NCI-H524 (cell line): Measurements from ENCODE around the gene SCYGR7.

Experiments used
- DNase-seq, 2 experiments: peaks; one replicate each; lab custom pipeline; 2025; lab: John Stamatoyannopoulos, UW

SCYGR7 gene

GRCh38 chr2:227759411-227760118 is 31.4 kb downstream of the SCYGR7 start:
- no peak for DNase-seq

GRCh38 chr2:227761740-227762476 is 33.8 kb downstream of the SCYGR7 start:
- DNase-seq, result no peak

- no peak for DNase-seq
These were observed 37.7 kb downstream of the SCYGR7 start for GRCh38 chr2:227765788-227766372.

DNA sequence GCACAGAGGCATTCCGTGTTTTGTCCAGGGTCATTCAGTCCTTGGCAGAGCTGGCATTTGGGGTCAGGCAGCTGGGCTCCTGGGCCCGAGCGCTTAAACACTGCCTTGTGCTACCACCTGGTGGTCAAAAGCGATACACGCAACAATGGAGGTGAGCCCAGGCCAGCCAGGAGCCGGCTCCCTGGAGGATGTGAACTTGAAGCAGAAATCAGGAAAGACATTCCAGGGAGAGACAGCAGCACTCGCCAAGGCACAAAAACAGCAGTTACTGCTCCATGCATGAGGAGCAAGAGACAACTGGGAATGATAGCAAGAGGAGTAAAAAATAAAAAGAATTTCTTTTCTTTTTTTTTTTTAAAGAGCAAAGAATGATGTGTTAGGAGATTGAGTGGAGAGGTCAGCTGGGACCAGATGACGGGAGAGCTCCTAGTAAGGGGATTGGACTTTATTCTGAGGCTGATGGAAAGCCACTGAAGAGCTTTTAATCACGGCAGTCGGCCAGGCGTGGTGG is 38.3 kb downstream of the SCYGR7 start:
- DNase-seq, result peak; percentile 15 to 71

DNA sequence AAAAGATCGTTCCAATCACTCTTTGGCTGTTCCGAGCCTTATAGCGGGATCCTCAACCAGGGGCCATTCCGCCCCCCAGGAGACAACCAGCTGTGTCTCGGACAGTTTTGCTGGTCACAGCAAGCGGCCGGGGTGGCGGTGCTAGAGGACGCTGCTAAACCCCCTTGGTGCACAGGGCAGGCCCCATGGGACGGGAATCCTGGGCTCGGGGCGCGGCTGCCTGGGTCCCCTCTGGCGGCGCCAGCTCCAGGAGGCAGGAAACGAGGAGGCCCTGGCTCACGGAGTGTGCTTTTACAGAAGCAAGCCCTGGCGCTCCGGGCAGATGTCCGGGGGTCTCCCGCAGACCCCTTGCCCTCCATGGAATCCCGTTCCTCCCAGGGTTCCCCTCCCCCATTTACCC is 39.7 kb downstream of the SCYGR7 start:
- DNase-seq, result no peak

DNA sequence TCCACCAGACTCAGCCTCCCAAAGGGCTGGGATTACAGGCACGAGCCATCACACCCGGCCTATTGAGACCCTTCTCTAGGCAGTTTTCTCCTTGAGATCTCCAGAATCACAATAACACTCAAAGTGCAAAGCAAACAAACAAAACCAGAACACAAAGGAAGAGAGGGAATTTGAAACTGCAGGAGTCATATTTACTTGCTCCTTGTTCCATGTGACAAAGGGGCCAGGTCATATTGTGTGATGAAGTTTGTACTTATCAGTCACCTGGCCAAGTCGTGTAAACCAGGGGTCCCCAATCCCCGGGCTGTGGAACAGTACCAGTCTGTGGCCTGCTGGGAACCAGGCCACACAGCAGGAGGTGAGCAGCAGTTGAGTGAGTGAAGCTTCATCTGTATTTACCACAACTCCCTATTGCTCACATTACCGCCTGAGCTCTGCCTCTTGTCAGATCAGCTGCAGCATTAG is 44.1 kb downstream of the SCYGR7 start:
- DNase-seq, result no peak

GRCh38 chr2:227772932-227773331 is 44.8 kb downstream of the SCYGR7 start:
- DNase-seq, result no peak

DNA sequence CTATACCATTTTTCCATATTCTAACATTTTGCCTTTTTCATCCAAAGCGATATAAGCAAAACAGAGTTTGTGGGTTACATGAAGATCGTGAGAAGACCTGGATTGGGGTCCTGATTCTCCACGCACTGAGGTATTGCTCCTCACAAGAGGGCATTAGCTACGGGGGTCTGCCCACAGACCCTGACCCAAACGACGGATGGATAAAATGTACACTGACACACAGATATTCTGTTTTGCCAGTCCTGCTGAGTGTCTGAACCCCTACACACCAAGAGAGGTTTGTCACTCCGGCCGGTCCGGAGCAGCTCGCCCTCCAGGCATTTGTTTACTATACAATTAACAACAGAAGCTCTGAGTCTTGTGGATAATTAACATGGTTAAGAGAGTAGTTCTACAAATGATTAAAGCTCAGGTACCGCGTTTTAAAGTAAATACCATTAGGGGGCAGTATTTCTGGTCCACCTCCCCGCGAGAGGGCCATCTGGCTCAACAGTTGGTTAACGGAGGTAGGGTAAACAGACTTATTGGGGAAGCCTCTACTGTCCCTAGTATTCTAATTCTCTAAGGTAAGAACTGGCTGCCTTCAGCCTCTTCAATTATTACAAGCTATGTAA is 46.0 kb downstream of the SCYGR7 start:
- DNase-seq, result peak; percentile 2 to 62

DNA sequence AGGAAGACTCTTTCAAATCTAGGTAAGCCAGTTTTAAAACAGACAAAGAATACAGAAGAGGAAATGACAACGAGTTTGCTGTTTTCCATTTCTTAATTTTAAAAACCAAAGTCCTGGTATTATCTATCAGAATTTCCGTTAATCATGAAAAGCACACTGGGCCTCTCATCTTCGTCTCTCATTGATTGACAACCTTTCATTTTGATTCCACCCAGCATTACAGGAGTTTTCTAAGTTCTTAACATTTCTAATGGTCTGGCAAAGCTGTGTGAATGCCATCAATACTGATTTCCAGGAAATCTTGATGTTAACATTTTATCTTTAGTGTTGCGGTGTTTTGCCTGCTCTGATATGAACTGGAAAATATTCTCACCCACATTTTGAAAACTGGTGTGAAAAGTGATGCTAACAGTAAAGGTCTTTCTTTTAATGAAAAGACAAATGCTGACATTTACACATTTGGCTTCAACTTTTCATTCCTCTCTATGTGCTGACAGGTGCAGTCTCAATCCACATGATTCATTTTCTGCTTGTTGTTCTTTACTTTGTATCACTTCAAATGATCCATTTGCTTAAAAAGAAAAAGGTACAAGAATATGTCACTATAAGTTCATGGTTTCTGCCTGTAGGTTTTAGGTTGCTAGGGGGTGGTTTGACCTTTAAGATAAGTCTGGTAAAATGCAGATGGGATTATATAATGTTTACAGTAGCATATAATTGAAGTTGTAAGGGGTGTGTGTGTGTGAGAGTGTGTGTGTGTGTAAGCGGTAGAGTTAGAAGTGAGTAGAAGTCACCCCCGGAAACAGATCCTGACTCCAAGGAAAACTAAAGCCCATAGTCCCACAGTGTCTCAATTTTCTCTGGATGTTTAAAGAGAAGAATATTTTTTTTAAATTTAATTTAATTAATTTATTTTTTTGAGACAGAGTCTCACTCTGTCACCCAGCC is 47.0 kb downstream of the SCYGR7 start:
- no peak for DNase-seq
